Measurements from ENCODE around the gene NCS1.
A peak's percentile ranks its signal among the peaks of the same experiment; 100 is the strongest.
"Not testable (repeated sequence)": the region's sequence is repeated elsewhere in the genome, so short reads cannot be mapped to it uniquely, and the experiment has no call there.

Gene NCS1

GRCh38 chr9:130240410-130241197 is 68.4 kb downstream of the NCS1 start:
- DNase-seq: peak; percentile 79

DNA sequence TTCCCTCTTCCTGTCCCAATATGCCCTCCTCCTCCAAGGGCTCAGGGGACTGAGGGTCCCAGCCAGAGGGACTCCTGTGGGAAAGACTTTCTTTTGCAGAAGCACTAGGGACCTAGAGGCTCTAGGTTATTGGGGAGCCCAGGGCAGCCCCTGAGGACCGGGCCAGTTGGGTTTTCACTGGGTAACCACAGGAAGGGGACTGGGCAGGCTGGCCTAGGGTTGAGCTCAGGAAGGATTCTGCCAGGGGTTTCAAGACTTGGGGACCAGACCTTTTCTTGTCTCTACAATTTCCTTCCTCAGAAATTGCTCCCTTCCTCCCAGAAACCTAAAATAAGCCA is 69.0 kb downstream of the NCS1 start:
- no peak for DNase-seq

GRCh38 chr9:130242270-130243014 is 70.2 kb downstream of the NCS1 start:
- no peak for DNase-seq

DNA sequence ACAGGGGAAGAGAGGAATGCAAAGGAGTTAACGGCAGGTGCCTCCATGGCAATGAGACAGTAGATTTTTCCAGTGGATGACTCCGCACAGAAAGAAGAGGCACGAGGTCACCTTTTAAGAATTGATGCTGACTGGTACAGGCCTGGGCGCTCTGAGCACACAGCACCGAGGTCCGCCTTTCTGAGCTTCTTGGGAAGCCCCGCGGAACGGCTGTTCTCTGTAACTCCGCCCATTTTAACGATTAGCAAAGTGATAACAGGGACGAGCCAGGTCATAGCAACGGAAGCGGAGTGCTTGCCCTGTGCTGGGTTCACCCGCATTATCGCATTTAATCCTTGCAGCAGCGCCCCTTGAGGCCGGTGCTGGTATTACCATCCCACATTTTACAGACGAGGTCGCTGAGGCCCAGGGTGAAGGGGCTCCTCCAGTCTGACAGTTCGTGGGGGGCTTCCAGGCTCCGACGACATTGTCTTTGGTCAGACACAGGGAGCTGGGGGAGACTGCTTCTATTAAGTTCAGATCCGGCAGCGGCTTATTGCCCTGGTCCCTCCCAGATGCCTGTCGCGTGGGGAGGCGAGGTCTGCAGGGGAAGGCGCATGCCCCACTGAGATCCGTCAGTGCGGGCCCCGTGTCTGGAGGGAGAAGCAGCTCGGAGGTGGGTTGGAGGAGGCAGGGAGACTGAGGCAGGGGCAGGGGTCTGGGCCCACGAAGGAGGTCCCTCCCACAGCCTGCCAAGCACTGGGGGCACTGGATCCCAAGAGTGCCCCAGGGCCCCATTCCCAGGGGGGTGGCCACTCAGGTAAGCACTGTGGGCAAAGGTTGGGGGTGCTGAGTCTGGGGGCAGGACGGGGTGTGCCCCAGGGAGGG is 71.0 kb downstream of the NCS1 start:
- DNase-seq: peak; percentile 72

DNA sequence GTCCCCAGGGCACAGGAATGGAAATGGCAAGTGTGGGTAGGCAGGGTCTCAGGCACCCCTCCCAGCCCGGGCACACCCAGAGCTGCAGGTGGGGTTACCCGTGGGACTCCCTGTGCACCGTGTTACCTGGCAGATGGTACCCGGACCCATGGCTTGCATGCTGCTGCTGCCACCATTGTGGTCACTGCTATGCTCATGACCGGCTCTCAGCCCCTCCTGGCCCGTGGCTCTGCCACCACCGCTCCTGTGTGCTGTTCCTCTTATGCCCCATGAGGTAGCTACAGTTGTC is 71.6 kb downstream of the NCS1 start:
- DNase-seq: no peak

GRCh38 chr9:130244548-130245165 is 72.5 kb downstream of the NCS1 start:
- no peak for DNase-seq

DNA sequence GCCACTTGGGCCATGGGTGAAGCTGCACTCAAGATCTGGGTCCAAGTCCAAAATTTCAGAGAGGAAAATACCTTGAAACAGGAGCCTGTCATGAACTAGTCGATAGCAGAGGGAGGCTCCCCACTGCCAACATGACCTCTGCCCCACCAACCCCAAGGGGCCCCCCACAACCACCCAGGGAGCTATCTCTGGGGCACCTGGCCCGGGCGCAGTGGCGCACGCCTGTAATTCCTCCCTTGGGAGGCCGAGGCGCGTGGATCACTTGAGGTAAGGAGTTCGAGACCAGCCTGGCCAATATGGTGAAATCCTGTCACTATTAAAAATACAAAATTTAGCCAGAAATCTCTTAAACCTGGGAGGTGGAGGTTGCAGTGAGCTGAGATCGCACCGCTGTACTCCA is 73.3 kb downstream of the NCS1 start:
- no peak for DNase-seq

GRCh38 chr9:130246126-130246525 is 73.9 kb downstream of the NCS1 start:
- no peak for DNase-seq

DNA sequence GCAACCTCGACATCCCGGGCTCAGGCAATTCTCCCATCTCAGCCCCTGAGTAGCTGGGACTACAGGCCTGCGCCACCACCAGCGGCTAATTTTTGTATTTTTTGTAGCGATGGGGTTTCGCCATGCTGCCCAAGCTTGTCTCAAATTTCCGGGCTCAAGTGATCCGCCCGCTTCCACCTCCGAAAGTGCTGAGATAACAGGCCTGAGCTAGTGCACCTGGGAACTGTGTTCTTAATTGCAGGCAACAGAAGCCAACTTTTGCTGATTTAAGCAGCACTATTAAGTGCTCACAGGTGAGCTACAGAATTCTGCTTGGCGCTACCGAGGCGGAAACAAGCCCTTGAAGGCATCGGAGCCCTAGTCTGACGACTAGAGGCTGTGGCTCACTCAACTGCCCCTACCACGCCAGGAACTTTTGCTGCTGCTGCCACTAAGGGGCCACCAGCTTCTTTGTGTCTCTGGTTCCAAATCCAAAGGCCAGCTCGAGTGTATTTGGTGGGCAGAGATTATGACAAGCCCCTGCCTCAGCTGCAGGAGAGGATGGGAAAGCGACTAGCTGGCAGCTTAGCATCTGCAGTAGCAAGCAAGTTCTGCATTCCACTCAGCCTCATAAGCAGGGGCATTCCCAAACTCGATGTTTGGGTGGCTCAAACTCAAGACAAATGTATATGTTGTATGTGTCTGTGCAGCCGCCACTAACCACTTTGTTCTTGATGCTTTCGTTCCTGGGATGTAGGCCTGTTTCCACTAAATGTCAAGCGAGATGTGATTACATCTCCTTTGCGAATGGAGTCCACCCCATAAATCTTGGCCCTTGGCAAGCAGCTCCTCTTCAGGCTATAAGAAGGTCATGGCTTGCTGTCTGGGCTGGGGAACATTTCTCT is 82.8 kb downstream of the NCS1 start:
- peak; percentile 6 for DNase-seq

DNA sequence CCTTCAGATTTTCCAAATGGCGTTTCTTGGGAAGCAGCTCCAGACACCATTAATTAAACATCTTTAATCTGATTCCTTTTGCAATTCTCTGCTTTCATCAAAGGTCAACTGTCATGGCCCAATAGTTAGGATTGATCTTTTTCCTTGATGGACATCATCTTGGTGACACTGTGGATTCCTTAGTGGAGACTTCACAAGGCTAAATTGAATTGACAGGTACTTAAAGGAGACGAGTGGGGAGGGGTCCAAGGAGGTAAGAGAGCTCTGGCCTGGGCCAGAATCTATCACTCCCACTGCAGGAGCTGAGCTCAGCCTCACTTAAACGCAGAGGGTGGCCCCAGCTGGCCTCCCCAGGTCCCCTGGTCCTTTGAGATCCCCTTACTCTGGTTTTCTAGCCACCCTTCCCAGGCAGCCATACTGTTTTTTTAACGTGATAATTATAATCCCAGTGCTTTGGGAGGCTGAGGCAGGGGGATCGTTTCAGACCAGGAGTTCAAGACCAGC is 83.5 kb downstream of the NCS1 start:
- DNase-seq: no peak

DNA sequence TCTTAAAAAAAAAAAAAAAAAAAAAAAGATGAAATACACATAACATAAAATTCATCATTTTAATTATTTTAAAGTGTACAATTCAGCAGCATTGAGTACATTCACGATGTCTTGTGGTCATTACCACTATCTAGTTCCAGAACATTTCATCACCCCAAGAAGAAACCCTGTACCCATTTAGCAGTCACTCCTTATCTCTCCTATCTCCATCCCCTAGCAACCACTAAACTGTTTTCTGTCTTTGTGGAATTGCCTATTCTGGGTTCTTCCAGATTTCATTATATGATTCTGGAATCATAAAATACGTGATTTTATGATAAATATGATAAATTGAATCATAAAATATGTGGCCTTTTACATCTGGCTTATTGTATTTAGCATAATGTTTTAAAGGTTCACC is 84.4 kb downstream of the NCS1 start:
- DNase-seq: no peak

- not testable (repeated sequence) for DNase-seq
Observed at GRCh38 chr9:130258137-130258536, 85.9 kb downstream of the NCS1 start.

DNA sequence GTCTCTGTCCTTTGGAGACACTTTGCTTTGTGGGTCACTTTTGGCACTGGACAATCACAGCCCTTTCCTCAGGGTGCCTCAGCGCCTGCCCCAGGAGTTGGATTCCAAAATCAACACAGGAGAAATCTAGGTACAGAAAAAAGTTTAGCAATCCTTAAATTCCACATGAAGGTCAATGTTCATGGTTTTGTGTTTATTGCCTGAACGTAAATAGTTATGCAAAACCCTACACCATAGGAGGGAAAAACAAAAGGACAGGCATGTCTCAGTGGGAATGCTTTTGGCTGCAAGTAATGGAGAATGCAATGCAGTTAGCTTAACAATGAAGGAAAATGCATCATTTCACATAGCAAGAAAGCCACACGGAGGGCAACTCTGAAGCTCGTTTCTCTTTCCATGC is 86.8 kb downstream of the NCS1 start:
- no peak for DNase-seq

DNA sequence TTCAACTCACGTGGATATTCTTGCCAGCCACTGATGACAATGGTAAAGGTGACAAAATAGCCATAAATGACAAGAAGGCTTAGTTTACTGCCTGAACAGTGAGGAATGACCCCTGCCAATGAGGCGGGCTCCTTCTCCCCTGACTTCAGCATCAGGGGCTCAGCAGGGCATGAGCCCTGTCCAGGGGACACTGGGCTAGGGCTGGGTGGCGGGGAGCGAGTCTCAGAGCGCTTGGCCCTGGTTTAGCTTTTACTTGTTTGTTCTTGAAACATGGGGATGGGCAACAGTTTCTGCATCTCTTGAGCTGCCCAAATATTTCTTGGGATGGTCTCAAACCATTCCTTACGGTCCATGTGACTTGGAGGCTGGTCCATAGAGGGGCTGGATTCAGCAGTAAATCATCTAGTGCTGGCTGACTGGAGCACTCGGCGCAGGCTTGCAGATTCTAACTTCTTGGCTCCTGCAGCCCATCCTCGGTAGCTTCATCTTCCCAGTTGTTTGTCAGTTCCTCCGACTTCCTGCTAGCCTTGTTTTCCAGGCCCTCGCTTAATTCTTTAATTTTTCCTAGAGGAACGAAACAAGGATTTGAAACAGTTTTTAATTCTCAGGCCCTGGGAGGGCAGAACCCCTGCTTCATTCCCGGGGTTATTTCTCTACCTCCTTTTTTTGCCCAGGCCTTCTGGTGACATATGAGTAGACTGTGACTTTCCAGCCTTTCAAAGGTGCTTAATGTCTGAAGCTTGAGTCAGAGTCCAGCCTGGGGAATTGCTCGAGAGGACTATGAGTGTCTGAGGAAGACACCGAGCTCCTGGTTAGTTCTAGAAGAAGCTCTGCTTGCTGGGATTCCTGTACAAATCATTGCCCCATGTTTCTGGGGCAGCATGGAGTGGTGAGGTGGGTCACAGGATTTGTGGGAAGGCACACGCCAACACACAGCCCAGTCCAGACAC is 88.9 kb downstream of the NCS1 start:
- DNase-seq: no peak

- no peak for DNase-seq
Observed at GRCh38 chr9:130262061-130262745, 90.0 kb downstream of the NCS1 start.

DNA sequence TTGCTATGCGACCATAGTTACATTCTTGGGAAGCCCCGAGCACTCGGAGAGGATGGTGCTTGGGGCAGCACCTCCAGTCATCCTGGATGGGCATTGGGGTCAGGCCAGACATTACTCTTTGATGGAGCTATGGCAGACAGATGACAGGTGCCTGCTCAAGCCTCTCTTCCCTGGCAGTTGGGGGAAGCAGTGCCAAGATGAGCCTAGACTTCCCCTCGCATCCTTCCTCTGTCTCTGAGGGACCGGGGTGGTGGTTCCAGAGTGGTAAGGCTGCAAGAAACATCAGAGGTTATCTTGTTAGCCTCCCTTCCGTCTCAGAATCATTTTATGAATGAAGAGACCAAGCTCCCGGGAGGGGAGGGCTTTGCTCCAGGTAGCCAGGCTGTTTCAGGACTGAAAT is 90.6 kb downstream of the NCS1 start:
- no peak for DNase-seq

DNA sequence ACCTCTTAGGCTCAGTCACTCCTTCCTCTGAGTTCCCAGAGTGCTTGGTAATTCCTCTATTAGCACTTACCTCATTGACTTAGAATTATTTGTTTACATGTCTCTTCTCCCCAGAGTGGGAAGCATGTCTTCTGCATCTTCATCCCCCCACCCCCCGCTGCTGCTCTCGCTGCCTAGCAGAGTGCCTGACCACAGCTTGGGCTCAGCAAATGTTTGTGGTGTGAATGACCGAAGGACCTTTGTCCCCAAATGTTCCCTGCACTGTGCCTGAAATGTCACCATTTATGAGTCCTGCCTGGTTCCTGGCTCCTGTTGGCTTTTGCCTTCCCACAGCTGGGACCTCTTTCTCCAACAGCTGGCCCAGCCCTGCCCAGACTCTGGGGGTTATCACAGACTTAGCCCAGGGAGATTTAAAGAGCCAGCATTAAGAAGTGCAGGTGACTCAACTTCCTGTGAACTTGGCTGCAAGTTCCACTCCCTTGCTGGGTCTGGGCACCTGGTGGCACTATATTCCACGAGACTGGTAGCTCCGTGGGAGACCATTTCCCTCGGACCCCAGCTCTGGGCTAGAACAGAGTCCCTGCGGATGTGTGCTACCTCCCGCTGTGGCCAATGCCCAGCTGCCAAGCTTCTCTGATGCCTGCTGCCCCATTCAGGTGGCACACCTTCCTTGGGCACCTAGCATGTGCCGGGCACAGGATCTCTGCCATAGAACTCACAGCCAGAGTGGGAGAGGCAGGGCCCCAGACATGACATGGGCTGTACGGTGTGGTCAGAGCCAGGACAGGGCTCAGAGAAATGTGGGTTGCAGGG is 91.6 kb downstream of the NCS1 start:
- DNase-seq: no peak

DNA sequence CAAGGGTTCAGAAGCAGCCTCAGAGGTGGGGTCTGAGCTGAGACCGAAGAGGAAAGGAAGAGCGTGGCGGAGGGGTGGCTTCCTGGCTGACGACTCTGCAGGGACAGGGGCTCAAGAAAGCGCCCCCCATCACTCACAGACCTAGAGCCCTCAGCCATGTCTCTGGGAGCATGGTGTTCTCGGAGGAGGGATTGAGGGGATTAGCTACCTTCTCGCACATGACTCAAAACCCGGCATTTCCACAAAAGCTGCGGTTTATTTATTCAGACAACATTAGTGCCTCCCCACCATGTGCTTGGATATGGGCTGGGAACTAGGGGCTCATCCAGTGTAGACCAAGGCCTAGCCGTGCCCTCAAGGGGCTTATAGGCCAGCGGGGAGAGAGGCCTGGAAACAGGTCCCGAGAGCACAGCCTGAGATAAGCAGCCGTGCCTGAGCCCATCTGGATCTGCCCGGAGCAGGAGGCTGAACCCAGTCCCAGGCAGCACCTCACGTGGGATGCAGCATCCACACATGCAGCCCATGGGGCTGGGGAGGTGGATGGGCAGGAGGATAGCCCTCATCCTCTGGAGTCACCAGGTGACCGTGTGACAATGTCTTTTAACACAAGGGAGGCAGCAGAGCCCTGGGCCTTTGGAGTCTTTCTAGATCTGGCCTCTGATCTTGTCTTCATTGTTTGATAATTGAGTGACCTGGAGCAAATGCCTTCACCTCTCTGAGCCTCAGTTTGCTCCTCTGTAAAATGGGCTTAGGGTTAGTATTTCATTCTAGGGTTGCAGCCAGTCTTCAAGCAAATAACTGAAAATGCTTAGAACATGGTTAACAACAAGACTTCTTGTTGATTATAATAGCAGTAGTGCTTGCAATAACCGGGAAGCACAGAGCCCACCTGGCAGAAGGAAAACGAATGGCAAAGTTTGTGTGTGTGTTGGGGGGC is 92.5 kb downstream of the NCS1 start:
- DNase-seq: no peak
